Muscle of arm (tissue), 12 donors: ENCODE measurements around the gene MAPT. TPM values are rescaled to one million over a fixed set of nuclear protein-coding genes. Genes with fewer than 3 reads are reported as not detected.
"Not testable (repeated sequence)": the region's sequence is repeated elsewhere in the genome, so short reads cannot be mapped to it uniquely, and the experiment has no call there.

Experiments used
- DNase-seq: peaks from one replicate; pipeline ENCODE4 v3.0.0-alpha.2; 2013
- polyA plus RNA-seq, 12 donors: library from polyadenylated mRNA; unstranded; fragments of 120-200 nt; gene quantifications; one replicate each; pipeline ENCODE4 v1.2.1, GENCODE V29; 2013; ENCODE audit not compliant: insufficient read length in 12 of 12

The MAPT gene
- polyA plus RNA-seq, 12 donors, result 4.4 to 14.4 (median 9.0) TPM; not detected in 1

- no peak for DNase-seq
These were observed 29.3 kb downstream of the MAPT start for GRCh38 chr17:45923511-45924268.

DNA sequence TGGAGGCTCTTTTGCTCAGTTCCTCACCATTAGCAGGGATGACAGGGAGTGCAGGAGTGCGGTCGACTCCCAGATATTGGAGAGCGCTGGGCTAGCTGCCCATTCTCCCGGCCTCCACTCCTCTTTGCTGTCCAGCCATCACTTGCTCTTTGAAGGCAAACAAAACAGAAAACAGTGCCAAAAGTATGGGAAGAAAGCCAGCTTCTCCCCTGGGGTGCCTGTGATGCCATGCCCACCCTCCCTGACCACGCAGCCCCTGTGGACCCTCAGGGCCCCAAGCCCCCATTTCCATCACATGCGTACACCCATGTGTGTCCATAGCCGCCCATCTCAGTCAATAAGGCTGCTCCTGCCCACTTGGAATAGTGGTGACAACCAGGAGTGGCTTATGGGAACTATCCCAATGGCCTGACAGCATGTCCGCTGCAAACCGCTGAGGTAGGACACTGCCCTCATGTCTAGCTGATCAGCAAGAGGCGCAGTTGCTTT, 30.0 kb downstream of the MAPT start:
- no peak for DNase-seq

GRCh38 chr17:45925311-45925710, 31.0 kb downstream of the MAPT start:
- no peak for DNase-seq

- no peak for DNase-seq
These were observed 32.9 kb downstream of the MAPT start for GRCh38 chr17:45927247-45927646.

DNA sequence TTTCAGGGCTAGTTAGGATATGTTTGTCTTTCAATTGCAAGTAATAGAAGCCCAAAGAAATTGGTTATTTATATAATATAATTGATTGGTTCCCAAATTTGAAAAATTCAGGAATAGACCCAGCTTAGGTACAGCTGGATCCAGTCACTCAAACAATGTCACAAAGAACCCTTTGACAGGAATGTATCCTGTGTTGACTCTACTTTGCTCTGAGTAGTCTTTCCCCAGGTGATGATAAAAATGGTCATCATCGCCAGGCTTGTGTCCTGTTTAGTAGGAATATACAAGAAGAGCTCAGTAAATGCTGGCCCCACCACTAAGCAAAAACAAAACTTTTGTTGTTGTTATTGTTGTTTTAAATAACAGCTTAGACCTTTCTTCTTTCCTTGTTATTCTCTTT, 35.0 kb downstream of the MAPT start:
- no peak for DNase-seq

DNA sequence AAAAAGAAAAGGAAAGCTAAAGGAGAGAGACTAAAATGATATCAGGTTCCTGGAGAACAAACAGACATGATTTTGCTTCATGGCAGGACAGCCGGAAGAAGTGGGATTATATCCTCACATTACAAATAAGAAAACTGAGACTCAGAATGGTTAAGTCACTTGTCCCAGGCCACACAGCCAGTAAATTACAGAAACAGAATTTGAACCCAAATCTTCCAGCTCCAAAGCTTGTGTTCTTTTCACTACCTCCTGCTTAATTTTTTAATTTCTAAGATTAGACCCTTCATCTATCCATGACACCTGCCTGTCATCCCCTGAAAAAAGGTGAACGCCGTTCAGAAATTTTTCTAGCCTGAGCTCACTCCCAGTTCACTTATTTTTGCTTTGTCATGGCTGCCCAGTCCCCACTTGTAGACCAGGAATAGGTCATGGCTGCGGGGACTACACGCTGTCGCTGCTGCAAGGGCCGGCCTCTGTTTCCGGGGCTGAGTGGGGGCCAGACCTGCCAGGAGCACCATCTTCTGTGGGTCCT, 36.1 kb downstream of the MAPT start:
- no peak for DNase-seq

- DNase-seq, result no peak
These were observed 37.3 kb downstream of the MAPT start for GRCh38 chr17:45931677-45932076.

- no peak for DNase-seq
These were observed 40.0 kb downstream of the MAPT start for GRCh38 chr17:45934044-45934979.

DNA sequence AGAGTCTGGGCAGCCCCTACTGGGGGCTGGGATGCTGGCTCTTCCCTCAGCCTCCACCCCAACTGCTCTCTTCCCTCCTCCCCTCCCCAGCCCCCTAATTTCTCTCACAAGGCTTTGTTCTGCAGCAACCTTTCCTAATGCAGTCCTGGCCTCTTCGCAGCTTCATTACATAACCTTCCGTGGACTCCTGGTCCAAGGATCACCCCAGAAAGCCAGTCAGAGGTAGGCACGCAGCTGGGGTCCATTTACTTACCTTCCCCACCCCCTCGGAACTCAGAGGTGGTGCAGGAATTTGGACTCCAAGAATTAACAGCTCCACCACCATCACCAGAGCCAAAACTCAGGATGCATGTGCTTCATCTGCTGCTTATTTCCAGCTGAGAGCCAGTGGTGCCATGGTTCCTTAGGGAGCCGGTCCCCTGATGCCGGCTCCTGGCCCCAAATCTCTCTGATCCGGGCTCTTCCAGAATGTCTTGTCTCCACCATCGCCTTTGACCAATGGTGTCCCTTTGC, 40.9 kb downstream of the MAPT start:
- no peak for DNase-seq

DNA sequence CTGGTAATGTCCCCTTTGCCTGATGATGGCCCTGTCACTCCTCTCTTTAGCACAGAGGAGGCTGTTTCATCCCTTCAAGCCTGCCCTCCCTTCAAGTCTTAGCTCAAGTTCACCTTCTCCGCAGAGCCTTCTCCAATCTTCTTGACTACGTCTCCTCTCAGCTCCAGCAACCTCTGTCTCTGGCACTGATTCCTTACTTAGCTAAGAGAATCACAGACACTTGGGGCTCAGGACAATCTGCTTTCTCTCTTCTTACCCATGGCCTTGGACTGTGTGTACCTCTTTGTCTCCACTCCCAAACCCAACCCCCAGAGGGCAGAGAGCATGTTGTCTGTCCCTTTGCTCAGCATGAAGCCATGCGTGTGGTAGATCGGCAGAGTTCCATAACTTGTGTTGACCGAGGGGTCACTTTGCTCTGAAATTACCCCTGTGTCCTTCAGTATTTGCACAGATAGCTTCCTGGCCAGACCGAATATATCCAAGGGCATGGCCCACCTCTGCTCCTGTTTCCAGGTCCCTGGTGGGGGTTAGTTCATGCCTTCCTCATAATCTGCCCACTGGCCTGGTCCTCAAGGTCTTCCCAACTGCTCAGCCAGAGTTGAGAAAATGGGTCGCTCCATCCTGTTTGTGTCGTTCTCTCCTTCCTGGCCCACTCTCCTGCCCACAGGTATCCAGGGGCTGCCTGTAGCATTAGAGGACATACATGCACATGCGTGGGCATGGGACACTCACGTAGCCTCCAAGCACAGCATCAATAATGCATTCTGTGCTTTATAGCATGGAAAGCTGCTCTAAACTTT, 41.6 kb downstream of the MAPT start:
- no peak for DNase-seq

GRCh38 chr17:45936610-45937009, 42.3 kb downstream of the MAPT start:
- DNase-seq, result no peak

DNA sequence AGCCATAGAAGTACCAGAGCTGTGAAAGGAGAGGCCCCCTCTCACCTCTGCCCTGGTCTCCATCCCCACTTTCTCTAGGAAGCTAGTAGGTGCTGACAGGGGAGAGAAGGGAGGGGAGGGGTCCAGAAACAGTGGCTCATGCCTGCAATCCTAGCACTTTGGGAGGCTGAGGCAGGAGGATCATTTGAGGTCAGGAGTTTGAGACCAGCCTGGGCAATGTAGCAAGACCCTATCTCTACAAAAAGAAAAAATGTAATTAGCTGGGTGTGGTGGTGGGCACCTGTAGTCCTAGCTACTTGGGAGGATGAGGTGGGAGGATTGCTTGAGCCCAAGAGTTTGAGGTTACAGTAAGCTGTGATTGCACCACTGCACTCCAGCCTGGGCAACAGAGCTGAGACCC, 42.8 kb downstream of the MAPT start:
- not testable (repeated sequence) for DNase-seq

- DNase-seq, result no peak
These were observed 45.0 kb downstream of the MAPT start for GRCh38 chr17:45939395-45939794.

DNA sequence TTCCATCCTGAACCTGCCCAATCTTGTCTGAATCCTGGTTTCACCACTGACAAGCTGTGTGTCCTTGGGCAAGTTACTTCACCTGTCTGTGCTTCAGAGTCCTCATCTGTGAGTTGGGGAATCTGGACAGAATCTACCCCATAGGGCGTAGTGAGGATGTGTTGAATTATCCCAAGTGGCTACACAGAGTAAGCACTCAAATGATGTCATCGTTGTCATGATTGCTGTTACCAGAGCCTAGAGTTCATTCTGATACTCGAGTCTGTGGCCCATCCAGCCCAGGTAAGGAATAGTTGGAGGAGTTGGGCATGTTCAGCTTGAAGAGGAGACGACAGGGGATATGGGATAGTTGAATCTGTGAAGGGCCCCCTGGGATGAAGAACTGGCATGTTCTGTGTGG, 45.9 kb downstream of the MAPT start:
- no peak for DNase-seq

DNA sequence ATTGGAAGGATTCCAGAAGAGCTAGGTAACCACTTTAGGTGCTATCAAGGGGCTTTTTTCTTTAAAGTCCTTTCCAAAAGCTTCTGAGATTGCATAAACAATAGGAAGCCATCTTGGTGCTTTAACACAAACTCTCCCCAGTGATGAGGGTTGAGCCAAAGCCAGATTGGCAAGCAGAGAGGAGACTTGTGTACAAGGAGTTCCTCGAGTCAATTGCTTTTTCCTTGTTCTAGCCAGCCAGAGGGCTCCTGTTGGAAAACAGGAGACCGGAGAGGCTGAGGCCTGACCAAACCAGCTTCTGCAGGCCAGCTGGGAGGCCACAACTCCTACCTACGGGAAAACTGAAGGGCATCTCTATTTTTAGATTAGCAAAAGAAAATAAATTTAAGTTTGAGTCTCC, 46.5 kb downstream of the MAPT start:
- DNase-seq, result no peak

GRCh38 chr17:45941395-45941794, 47.0 kb downstream of the MAPT start:
- DNase-seq, result no peak

DNA sequence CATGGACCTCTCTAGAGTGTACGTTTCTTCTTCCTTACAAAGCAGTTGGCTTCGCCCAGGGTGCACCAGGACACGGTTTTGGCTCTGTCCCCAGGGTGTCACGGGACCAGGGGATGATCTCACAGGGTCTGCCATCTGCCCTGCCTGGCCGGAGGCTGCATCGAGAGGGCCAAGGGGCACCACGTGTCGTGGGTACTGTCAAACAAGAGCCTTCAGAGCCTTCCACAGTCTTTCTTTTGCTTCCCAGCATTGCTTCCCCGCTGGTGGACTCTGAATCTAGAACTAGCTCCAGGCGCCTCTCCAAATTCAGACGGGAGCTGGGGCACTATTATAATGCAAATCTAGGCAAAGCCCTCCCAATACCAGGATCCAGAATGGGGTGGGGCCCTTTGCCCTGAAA, 47.9 kb downstream of the MAPT start:
- DNase-seq, result peak; percentile 48

DNA sequence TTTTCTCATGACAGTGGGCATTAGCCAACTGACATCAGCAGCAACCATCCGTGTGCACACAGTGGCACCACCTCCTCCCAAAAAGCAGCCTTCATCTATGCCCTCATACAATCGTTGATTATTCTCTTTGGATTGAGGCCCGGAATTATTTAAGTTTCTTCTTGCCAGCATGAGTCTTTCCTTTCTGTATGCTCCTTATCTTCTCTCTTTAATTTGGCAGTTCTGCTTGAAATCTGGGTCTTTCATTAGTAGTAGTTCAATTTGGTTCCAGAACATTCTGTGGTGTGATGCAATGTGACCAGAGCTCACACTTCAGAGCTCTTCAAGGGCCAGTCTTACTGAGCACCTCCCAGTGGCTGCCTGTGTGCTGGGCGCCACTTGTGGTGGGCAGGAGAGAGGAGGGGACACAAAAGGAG, 52.5 kb downstream of the MAPT start:
- no peak for DNase-seq

GRCh38 chr17:45948498-45948880, 54.1 kb downstream of the MAPT start:
- DNase-seq, result no peak

- peak; percentile 45 for DNase-seq
These were observed 54.7 kb downstream of the MAPT start for GRCh38 chr17:45948881-45949624.
